ENCODE measurements around the gene POMC.
"Not testable (repeated sequence)": the region's sequence is repeated elsewhere in the genome, so short reads cannot be mapped to it uniquely, and the experiment has no call there.

The POMC gene

GRCh38 chr2:25177211-25177611 lies 8.8 kb upstream of the POMC start:
- in situ Hi-C loops (cut with MboI; ENCODE audit: low sequenced_read_pairs) = no loop called here

GRCh38 chr2:25176541-25177181 lies 8.3 kb upstream of the POMC start:
- in situ Hi-C loops (cut with MboI; ENCODE audit: low sequenced_read_pairs) = no loop called here

- in situ Hi-C loops (cut with MboI; ENCODE audit: low sequenced_read_pairs) = no loop called here
Measured at GRCh38 chr2:25176138-25176537, 7.8 kb upstream of the POMC start.

- in situ Hi-C loops (cut with MboI; ENCODE audit: low sequenced_read_pairs) = no loop called here
Measured at GRCh38 chr2:25174192-25174861, 5.9 kb upstream of the POMC start.

GRCh38 chr2:25173719-25174118 lies 5.3 kb upstream of the POMC start:
- in situ Hi-C loops (cut with MboI; ENCODE audit: low sequenced_read_pairs) = no loop called here

GRCh38 chr2:25170888-25171287 lies 2.5 kb upstream of the POMC start:
- in situ Hi-C loops (cut with MboI; ENCODE audit: low sequenced_read_pairs) = no loop called here

GRCh38 chr2:25169073-25169470 lies 692 bp upstream of the POMC start:
- in situ Hi-C loops (cut with MboI; ENCODE audit: low sequenced_read_pairs) = no loop called here

GRCh38 chr2:25165992-25166875 lies 2.1 kb downstream of the POMC start:
- in situ Hi-C loops (cut with MboI; ENCODE audit: low sequenced_read_pairs) = no loop called here

GRCh38 chr2:25164561-25164960 lies 3.8 kb downstream of the POMC start:
- in situ Hi-C loops (cut with MboI; ENCODE audit: low sequenced_read_pairs) = no loop called here

GRCh38 chr2:25162061-25162460 lies 6.3 kb downstream of the POMC start:
- in situ Hi-C loops (cut with MboI; ENCODE audit: low sequenced_read_pairs) = not testable (repeated sequence)

GRCh38 chr2:25161055-25161781 lies 7.2 kb downstream of the POMC start:
- in situ Hi-C loops (cut with MboI; ENCODE audit: low sequenced_read_pairs) = no loop called here

GRCh38 chr2:25160376-25160775 lies 8.0 kb downstream of the POMC start:
- in situ Hi-C loops (cut with MboI; ENCODE audit: low sequenced_read_pairs) = no loop called here

GRCh38 chr2:25159949-25160348 lies 8.4 kb downstream of the POMC start:
- in situ Hi-C loops (cut with MboI; ENCODE audit: low sequenced_read_pairs) = no loop called here

GRCh38 chr2:25158096-25158852 lies 10.1 kb downstream of the POMC start:
- in situ Hi-C loops (cut with MboI; ENCODE audit: low sequenced_read_pairs) = no loop called here

GRCh38 chr2:25155401-25155800 lies 13.0 kb downstream of the POMC start:
- in situ Hi-C loops (cut with MboI; ENCODE audit: low sequenced_read_pairs) = no loop called here

- in situ Hi-C loops (cut with MboI; ENCODE audit: low sequenced_read_pairs) = no loop called here
Measured at GRCh38 chr2:25151718-25152117, 16.7 kb downstream of the POMC start.

GRCh38 chr2:25150993-25151392 lies 17.4 kb downstream of the POMC start:
- in situ Hi-C loops (cut with MboI; ENCODE audit: low sequenced_read_pairs) = not testable (repeated sequence)

- in situ Hi-C loops (cut with MboI; ENCODE audit: low sequenced_read_pairs) = loop anchor here (25.0 kb wide), 1 partner anchor 737 kb away; no protein-coding TSS in a partner anchor
Measured at GRCh38 chr2:25149646-25150045, 18.7 kb downstream of the POMC start.

- in situ Hi-C loops (cut with MboI; ENCODE audit: low sequenced_read_pairs) = loop anchor here (25.0 kb wide), 1 partner anchor 735 kb away; no protein-coding TSS in a partner anchor
Measured at GRCh38 chr2:25146896-25147295, 21.5 kb downstream of the POMC start.

- in situ Hi-C loops (cut with MboI; ENCODE audit: low sequenced_read_pairs) = loop anchor here (25.0 kb wide), 1 partner anchor 734 kb away; no protein-coding TSS in a partner anchor
Measured at GRCh38 chr2:25145803-25146202, 22.6 kb downstream of the POMC start.

All from HL-60/S4 (cell line).